Activated CD8-positive, alpha-beta memory T cell treated with anti-CD3 and anti-CD28 coated beads, Interleukin-2, amount 50 U/mL, for 24 hours (primary cell): ENCODE results near the gene BTBD2.

ENCODE experiments used
- DNase-seq: peaks from one replicate; pipeline ENCODE4 v3.0.0-alpha.2; 2020; ENCODE audit errors: extremely low read depth

Gene BTBD2

GRCh38 chr19:1985588-1986356 is 29.7 kb downstream of the BTBD2 start:
- DNase-seq: no peak

GRCh38 chr19:1984357-1984756 is 31.2 kb downstream of the BTBD2 start:
- DNase-seq: no peak

GRCh38 chr19:1981253-1981652 is 34.3 kb downstream of the BTBD2 start:
- DNase-seq: no peak

GRCh38 chr19:1980809-1981181 is 34.7 kb downstream of the BTBD2 start:
- DNase-seq: no peak

- DNase-seq: no peak
These were observed 35.3 kb downstream of the BTBD2 start for GRCh38 chr19:1980091-1980808.

- no peak for DNase-seq
These were observed 35.9 kb downstream of the BTBD2 start for GRCh38 chr19:1979642-1980041.

- DNase-seq: no peak
These were observed 36.5 kb downstream of the BTBD2 start for GRCh38 chr19:1979017-1979416.

GRCh38 chr19:1978346-1978894 is 37.1 kb downstream of the BTBD2 start:
- DNase-seq: no peak

GRCh38 chr19:1977120-1977519 is 38.4 kb downstream of the BTBD2 start:
- no peak for DNase-seq

GRCh38 chr19:1975162-1975480 is 40.4 kb downstream of the BTBD2 start:
- DNase-seq: no peak

- DNase-seq: no peak
These were observed 40.9 kb downstream of the BTBD2 start for GRCh38 chr19:1974381-1975161.

- no peak for DNase-seq
These were observed 44.6 kb downstream of the BTBD2 start for GRCh38 chr19:1970806-1971502.

- no peak for DNase-seq
These were observed 45.3 kb downstream of the BTBD2 start for GRCh38 chr19:1970003-1970805.

GRCh38 chr19:1969176-1970002 is 46.1 kb downstream of the BTBD2 start:
- DNase-seq: no peak

- no peak for DNase-seq
These were observed 47.0 kb downstream of the BTBD2 start for GRCh38 chr19:1968279-1969175.

- no peak for DNase-seq
These were observed 48.4 kb downstream of the BTBD2 start for GRCh38 chr19:1967087-1967608.

- no peak for DNase-seq
These were observed 52.8 kb downstream of the BTBD2 start for GRCh38 chr19:1962674-1963073.

- DNase-seq: no peak
These were observed 54.3 kb downstream of the BTBD2 start for GRCh38 chr19:1961000-1961883.
